ENCODE measurements around the gene DLGAP1. TPM values are rescaled to one million over a fixed set of nuclear protein-coding genes. Genes with fewer than 3 reads are reported as not detected.

DLGAP1 gene
- total and polyA plus RNA-seq, 3 donors from 2014 or later = 18.6 to 93.8 (median 69.1) TPM

DNA sequence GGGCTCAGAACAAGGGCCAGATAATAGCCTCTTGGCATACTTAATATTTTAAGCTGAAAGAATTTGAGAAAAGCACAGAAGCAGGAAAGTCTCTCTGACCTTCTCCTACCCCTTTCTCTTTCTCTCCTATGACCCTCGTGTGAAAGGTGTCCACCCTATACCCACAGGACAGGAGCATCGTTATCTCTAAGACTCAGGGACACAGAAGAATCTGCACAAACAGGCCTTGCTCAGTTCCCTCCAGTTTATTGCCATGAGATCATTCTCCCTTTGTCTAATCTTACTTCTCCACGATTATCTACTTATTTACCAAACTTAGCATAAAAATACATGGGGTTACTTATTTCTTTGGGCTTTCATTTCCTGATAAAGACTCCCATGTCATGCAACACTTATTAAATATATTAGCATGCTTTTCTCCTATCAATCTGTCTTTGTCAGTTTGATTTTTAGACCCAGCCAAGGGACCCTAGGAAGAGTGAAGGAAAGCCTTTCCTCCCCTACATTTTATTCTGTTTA is 370.7 kb downstream of the DLGAP1 start:
- no peak for TF ChIP-seq POLR2A (IDR thresholded peaks at IDR 0.05)
- H3K27me3 ChIP-seq = no peaks in the 10 kb centered on the region
- WGBS, 2 donors = 32 to 49% methylated on average over 3 of the region's 3 CpGs

DNA sequence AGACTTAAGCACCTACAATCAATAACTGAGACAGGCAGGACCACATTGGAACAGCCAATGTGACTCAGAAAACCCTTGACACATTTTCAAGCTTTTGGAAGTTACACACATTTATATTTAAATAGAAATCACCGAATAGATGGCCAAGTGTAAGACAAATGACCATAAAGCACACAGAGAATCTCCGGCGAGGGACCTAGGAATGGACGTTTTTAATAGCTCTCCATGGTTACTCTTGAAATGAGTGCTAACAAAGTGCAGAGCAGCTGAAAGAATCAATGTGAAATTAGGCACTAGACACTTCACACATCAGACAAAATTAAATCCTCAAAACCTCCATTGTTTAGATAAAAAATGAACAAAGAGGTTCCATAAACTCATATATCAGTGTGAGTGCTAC is 376.9 kb downstream of the DLGAP1 start:
- intact Hi-C loops (cut with DNase I; ENCODE audit: low total_unique reads) = no loop called here
- no peak for DNase-seq

More for the DNA sequence above, 370.7 kb downstream of the DLGAP1 start:
- H3K36me3 ChIP-seq (ENCODE audit: low read depth, missing control alignments) = no peaks in the 10 kb centered on the region
- H3K9me3 ChIP-seq = no peaks in the 10 kb centered on the region
- intact Hi-C loops (cut with DNase I; ENCODE audit: low total_unique reads) = no loop called here
- no peak overlapping the region for H3K27ac ChIP-seq
- peaks cover 3% of the 10 kb centered on the region for H3K4me1 ChIP-seq
- H3K4me3 ChIP-seq = no peak overlapping the region
- DNase-seq = no peak

DNA sequence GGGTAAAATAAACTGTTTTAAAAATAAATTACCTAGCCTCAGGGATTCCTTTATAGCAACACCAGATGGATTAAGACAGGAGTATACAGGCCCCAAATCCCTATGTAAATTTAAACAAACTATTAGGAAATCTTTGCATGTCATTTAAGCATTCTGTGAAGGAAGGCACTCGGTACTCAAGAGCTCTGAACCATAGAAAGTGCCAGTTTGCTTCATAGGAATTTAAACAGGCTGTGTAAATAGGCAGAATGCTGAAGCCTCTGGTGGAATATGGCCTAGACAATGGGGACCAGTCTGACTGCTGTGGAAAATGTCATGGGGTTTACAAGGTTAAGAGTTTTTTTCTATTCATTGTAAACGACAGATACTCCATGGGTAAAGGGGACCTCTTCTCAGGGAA is 377.4 kb downstream of the DLGAP1 start:
- H3K36me3 ChIP-seq (ENCODE audit: low read depth, missing control alignments) = no peaks in the 10 kb centered on the region
- no peak overlapping the region for H3K4me3 ChIP-seq
- H3K27me3 ChIP-seq = no peaks in the 10 kb centered on the region
- intact Hi-C loops (cut with DNase I; ENCODE audit: low total_unique reads) = no loop called here
- no peak overlapping the region for H3K27ac ChIP-seq
- H3K9me3 ChIP-seq = no peaks in the 10 kb centered on the region
- no peaks in the 10 kb centered on the region for H3K4me1 ChIP-seq
- TF ChIP-seq POLR2A (IDR thresholded peaks at IDR 0.05) = no peak
- TF ChIP-seq, protein P1, sequence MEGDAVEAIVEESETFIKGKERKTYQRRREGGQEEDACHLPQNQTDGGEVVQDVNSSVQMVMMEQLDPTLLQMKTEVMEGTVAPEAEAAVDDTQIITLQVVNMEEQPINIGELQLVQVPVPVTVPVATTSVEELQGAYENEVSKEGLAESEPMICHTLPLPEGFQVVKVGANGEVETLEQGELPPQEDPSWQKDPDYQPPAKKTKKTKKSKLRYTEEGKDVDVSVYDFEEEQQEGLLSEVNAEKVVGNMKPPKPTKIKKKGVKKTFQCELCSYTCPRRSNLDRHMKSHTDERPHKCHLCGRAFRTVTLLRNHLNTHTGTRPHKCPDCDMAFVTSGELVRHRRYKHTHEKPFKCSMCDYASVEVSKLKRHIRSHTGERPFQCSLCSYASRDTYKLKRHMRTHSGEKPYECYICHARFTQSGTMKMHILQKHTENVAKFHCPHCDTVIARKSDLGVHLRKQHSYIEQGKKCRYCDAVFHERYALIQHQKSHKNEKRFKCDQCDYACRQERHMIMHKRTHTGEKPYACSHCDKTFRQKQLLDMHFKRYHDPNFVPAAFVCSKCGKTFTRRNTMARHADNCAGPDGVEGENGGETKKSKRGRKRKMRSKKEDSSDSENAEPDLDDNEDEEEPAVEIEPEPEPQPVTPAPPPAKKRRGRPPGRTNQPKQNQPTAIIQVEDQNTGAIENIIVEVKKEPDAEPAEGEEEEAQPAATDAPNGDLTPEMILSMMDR (IDR thresholded peaks at IDR 0.05) = no peak
- no peak for DNase-seq
- WGBS, 2 donors = 77 to 83% methylated on average over 2 of the region's 2 CpGs

More for the DNA sequence above, 376.9 kb downstream of the DLGAP1 start:
- Histone ChIP-seq H3K9me3 (no peaks in the 10 kb centered on the region), H3K36me3 (ENCODE audit: low read depth, missing control alignments) (no peaks in the 10 kb centered on the region), H3K4me3 (no peak overlapping the region), H3K27ac (no peak overlapping the region), H3K27me3 (no peaks in the 10 kb centered on the region), H3K4me1 (no peaks in the 10 kb centered on the region)
- TF ChIP-seq POLR2A (IDR thresholded peaks at IDR 0.05) = no peak
- TF ChIP-seq, protein P1 (IDR thresholded peaks at IDR 0.05) = no peak
- WGBS, 2 donors = 85 to 87% methylated on average over 4 of the region's 4 CpGs

DNA sequence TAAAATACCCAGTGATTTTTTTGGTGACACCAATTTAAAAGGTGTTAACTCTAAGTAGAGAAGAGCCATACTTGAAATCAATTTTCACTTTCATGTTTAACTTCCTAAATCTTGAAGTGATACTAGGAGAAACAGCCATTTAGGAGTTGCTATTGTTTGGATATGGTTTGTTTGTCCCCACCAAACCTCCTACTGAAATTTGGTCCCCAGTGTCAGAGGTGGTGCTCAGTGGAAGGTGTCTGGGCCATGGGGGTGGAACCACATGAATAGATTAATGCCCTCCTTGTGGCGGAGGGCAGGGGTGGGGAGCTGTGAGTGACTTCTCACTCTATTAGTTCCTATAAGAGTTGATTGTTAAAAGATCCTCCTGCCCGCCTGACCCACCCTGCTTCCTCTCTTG is 377.9 kb downstream of the DLGAP1 start:
- intact Hi-C loops (cut with DNase I; ENCODE audit: low total_unique reads) = no loop called here
- Histone ChIP-seq H3K4me1 (no peaks in the 10 kb centered on the region), H3K4me3 (no peak overlapping the region), H3K27me3 (no peaks in the 10 kb centered on the region), H3K36me3 (ENCODE audit: low read depth, missing control alignments) (no peaks in the 10 kb centered on the region), H3K9me3 (no peaks in the 10 kb centered on the region), H3K27ac (no peak overlapping the region)
- TF ChIP-seq, protein P1 (IDR thresholded peaks at IDR 0.05) = no peak
- no peak for TF ChIP-seq POLR2A (IDR thresholded peaks at IDR 0.05)
- 74 to 77% methylated on average over 2 of the region's 2 CpGs for WGBS, 2 donors
- DNase-seq = no peak

DNA sequence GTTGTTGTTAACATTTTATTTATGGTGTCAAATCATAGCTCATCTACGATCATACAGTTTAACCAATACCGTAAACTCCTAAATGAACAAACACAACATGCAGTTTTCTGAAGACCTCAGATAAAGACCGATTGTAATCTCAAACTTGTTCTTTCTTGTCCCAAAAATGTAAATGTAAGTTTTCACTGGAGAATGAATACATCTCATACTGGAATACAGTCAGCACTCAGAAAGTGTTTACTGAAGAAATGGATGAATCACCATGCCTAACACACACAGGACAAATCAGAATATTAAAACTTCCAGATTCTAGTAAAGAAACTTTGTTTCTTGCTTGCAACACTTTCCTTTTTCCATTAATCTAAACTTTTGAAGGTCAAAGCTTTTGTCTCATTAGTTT is 380.5 kb downstream of the DLGAP1 start:
- DNase-seq = no peak
- Histone ChIP-seq H3K27ac (peak overlapping the region; percentile 17 to 57), H3K4me3 (no peak overlapping the region), H3K9me3 (no peaks in the 10 kb centered on the region), H3K27me3 (no peaks in the 10 kb centered on the region), H3K36me3 (ENCODE audit: low read depth, missing control alignments) (no peaks in the 10 kb centered on the region), H3K4me1 (no peaks in the 10 kb centered on the region)
- WGBS, 2 donors = 64 to 77% methylated on average over 3 of the region's 3 CpGs
- no peak for TF ChIP-seq POLR2A (IDR thresholded peaks at IDR 0.05)
- TF ChIP-seq, protein P1 (IDR thresholded peaks at IDR 0.05) = no peak
- intact Hi-C loops (cut with DNase I; ENCODE audit: low total_unique reads) = no loop called here

Data from testis (tissue), 3 donors.